ENCODE results near the gene ASPM.

DNA sequence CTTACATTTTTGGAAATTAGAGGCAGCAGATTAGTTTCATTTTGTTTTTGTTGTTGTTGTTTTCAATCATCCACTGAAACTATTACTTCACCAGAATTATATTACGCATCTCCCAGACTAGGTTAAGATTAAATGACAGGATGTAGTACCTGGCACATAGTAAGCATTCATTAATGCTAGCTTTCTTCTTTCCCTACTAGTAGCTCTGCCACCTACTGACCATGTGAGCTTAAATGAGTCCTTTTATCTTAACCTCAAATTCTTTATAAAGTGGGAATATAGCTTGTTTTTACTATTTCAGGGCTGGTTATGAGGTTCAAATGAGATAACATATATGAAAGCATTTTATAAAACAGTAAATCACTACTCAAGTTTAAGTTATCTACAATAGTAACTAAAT is 10.2 kb upstream of the ASPM start:
- TF ChIP-seq CTCF (IDR thresholded peaks at IDR 0.05) (no peak), POLR2AphosphoS5 (IDR thresholded peaks at IDR 0.05) (no peak), POLR2A (IDR thresholded peaks at IDR 0.05) (no peak), EP300 (IDR thresholded peaks at IDR 0.05) (no peak)
